ENCODE data around the gene ZBTB11.

DNA sequence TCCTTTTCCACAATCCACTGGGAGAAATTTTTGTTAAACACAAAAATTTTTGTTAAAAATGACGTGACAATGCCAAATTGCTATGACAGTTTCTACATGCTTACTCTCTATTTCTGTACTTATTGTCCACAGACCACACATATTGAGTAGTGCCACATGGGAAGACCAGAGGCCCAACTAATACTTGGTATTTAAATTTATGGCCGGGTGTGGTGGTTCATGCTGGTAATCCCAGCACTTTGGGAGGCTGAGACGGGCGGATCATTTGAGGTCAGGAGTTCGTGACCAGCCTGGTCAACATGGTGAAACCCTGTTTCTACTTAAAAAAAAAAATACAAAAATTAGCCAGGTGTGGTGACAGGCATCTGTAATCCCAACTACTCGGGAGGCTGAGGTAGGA is 20.3 kb downstream of the ZBTB11 start:
- TF ChIP-seq, protein P1, sequence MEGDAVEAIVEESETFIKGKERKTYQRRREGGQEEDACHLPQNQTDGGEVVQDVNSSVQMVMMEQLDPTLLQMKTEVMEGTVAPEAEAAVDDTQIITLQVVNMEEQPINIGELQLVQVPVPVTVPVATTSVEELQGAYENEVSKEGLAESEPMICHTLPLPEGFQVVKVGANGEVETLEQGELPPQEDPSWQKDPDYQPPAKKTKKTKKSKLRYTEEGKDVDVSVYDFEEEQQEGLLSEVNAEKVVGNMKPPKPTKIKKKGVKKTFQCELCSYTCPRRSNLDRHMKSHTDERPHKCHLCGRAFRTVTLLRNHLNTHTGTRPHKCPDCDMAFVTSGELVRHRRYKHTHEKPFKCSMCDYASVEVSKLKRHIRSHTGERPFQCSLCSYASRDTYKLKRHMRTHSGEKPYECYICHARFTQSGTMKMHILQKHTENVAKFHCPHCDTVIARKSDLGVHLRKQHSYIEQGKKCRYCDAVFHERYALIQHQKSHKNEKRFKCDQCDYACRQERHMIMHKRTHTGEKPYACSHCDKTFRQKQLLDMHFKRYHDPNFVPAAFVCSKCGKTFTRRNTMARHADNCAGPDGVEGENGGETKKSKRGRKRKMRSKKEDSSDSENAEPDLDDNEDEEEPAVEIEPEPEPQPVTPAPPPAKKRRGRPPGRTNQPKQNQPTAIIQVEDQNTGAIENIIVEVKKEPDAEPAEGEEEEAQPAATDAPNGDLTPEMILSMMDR (IDR thresholded peaks at IDR 0.05): no peak
- TF ChIP-seq POLR2AphosphoS5 (IDR thresholded peaks at IDR 0.05): no peak
- TF ChIP-seq POLR2A (IDR thresholded peaks at IDR 0.05): no peak
- no peak for TF ChIP-seq EP300 (IDR thresholded peaks at IDR 0.05; ENCODE audit: low read depth)
